NCI-H128 (cell line): ENCODE results near the gene PLXDC2.

Experiments
- DNase-seq: peaks from one replicate; lab custom pipeline; 2025; ENCODE audit not compliant: unreplicated experiment; lab: John Stamatoyannopoulos, UW

The PLXDC2 gene

DNA sequence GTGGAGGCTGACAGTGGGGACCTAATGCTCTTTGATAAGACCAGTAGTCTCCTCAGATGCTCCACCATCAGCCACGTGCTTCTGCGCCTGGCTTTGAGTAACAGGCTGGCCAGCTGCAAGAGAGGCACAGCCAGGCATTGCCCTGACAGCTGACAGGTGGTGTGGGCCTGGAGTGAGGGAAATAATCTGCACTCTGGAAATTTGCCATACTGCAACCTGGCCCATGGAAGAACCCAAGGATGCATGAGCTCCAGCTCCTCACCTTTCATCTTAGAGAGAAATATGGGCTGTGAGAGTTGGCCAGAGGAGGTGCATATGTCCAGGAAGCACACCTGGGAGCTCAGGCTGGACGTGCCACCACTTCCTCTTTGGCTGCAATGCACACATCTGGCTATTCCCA is 118.9 kb downstream of the PLXDC2 start:
- DNase-seq = no peak

DNA sequence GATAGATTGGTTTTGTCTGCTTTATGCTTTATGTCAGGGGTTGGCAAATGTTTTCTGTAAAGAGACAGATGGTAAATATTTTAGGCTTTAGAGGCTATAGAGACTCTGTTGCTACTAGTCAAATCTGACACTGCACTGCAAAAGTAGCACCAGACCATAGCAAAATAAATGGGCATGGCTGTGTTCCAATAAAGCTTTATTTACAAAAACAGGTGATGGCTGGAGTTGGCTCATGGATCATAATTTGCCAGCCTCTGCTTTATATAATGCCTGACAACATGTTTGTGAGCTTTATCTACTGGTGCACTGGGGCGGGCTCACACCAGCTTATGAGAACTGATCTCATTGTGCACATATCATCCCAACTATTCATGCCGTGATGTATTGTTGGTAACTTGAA is 120.1 kb downstream of the PLXDC2 start:
- DNase-seq = no peak

- no peak for DNase-seq
Measured at GRCh38 chr10:19937989-19938388, 121.8 kb downstream of the PLXDC2 start.

GRCh38 chr10:19941206-19941880 is 125.1 kb downstream of the PLXDC2 start:
- no peak for DNase-seq

DNA sequence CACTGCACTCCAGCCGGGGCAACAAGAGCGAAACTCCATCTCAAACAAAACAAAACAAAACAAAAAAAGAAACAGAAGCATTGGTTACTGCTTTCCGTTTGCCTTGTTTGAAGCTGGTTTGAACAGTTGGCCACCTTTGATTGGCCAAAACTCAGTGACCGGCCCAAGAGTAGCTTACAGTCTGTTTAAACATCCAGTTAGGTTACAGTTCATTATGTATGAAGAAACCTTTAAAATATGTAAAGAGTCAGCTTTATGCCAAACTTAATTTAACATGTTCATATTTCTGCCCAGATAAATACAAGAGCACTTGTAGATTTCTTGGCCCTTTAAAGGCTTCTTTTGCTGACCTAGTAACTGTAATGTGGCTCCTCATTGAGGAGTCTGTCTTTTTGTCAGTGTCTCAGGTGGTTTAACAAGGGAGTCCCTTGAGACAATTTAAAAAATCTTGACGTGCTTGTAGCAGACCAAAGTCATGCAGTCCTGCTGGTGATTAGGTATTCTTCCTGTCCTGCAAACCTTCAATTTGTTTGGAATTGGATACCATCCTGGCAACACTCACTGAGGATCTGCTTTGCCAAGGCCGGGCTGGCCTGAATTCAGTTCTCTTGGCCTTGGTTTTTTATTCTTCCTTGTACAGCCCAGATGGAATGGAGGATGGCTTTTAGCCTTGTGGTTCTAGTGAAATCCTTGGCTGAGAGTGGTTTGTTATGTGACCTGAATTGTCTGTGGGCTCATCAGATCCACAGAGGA is 128.9 kb downstream of the PLXDC2 start:
- DNase-seq = no peak

DNA sequence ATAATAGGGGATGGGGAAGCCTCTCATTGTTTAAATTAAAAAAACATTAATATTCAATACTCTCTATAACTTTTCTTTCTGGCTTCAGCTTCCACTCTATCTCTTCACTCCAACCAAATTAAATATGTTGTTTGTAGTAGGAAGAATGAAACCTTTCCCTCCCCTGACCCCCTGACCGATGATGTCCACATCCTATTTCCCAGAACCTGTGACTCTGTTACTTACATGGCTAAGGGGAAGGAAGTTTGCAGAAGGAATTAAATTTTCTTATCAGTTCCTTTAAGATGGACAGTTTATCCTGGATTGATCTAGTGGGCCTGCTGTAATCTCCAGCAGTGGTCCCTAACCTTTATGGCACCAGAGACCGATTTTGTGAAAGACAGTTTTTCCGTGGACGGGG is 130.0 kb downstream of the PLXDC2 start:
- no peak for DNase-seq

- DNase-seq = no peak
Measured at GRCh38 chr10:19946791-19947190, 130.6 kb downstream of the PLXDC2 start.

- no peak for DNase-seq
Measured at GRCh38 chr10:19947215-19947614, 131.0 kb downstream of the PLXDC2 start.

- no peak for DNase-seq
Measured at GRCh38 chr10:19947656-19948055, 131.4 kb downstream of the PLXDC2 start.

GRCh38 chr10:19952224-19953010 is 136.2 kb downstream of the PLXDC2 start:
- no peak for DNase-seq

GRCh38 chr10:19954601-19955000 is 138.4 kb downstream of the PLXDC2 start:
- no peak for DNase-seq

- no peak for DNase-seq
Measured at GRCh38 chr10:19956516-19957032, 140.3 kb downstream of the PLXDC2 start.

DNA sequence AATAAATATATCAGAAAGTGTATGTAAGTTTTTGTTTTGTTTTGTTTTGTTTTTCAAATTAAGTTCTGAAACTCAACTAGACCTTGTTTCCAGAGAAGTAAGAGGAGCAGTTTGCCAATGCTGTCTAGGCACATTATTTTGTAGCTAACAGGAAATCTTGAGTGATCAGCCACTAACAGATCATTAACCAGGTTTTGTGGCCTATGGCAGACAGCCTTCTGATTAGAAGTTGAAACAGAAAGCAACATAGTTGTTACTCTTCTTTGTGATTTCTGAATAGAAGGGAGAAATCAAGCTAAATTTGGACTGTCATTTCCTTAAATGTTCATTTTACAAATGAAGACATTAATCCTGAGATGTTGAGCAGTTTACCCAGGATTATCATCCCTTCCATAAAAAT is 142.6 kb downstream of the PLXDC2 start:
- DNase-seq = no peak

DNA sequence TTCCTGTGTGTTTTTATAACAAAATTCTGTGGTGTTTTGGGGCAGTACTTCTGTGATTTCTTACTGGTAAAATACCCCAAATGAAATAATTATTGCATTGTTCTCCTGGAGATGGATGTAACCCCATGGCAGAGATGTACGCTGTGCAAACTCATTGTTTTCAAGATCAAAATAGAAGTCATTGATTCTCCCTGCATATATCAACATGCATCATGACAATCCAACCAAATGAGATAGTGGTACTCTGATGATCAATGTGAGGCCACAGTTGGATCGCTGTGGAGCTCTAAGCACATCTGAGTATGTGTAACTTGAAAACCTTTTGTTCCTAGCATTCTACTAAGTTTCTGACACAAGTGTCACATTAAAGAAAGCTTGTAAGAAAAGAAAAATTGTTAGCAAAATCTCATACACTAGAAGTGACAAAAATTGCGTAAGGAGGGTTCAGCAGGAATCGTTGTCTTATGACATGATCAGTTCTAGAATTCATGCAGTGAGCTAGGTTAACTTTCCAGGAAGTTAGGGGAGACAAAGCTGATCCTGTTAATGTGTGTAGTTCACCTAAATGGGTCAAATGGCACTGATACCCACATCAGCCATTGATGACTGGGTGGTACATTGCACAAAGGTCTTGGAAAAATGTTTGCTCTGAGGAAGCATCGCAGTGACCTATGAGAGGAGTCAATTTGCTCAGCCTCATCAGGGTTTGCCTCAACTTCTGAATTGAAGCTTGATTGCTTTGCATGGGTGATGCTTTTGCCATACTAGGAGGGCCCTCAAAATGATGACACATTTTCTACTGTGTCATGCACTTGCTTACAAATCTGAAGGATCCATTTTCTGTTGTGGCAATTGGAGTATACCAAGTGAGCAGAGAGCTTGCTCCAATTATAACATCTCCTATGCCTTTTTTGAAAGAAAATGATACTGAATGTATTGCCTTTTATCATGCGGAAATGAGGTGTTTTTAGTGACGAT is 145.1 kb downstream of the PLXDC2 start:
- DNase-seq = no peak

DNA sequence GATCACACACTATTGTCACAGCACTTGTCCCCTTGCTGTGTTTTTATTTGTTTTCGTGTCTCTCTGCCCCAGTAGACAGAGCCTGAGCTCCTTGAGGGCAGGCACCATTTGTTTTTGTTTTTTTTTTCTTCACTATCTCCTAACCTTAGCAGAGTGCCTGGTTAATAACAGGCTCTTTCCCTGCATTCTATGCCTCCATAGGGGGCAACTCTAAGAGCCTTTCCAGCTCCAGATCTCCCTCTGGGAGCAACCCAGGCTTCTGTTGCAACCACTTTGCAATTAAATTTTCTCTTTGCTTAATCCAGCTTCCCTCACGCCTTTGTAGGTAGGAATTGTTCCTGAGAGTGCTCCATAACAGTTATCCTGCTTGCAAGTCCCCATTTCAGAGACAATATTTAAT is 148.4 kb downstream of the PLXDC2 start:
- no peak for DNase-seq

GRCh38 chr10:19966751-19967150 is 150.5 kb downstream of the PLXDC2 start:
- no peak for DNase-seq

- DNase-seq = no peak
Measured at GRCh38 chr10:19967981-19968380, 151.7 kb downstream of the PLXDC2 start.

DNA sequence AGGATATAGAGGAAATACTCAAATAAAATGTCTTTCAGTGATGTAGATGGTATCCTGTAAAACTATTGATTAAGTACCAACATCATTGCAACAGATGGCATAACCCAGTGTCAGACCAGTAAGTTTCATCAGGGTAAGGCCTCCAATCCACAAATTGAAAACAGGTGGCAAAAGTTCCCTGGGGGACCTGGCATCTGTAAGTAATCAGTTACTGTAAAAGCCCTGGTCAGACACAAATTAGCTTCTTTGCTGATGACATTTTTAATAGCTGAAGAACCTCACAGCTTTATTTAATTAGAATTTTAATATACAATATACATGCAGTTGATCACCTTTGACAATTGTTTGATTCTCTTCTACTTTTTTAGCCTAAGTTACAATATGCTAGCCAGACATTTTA is 152.5 kb downstream of the PLXDC2 start:
- DNase-seq = no peak

DNA sequence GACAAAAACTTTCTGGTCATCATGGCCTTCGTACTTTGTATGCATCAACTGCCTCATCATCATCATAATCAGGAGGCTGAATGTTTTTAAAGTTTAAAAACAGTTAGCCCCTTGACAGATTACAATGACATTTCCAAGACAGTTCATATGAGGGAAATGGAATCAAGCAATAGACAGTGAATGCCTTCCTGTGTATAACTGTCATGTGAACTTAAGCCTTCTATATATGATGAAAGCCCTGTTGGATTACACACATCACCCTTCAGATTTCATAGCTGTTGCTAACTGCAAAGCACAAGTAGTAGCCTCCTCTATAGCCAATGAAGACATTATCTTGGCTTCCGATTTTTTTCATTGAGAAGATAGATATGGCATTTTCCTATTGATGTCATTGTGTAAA is 154.0 kb downstream of the PLXDC2 start:
- DNase-seq = no peak

- no peak for DNase-seq
Measured at GRCh38 chr10:19970717-19971116, 154.5 kb downstream of the PLXDC2 start.
